RWPE2 (cell line): ENCODE results near the gene TBC1D2B.

ENCODE experiments used
- ATAC-seq: fragments of 200-7000 bp; cut with Tn5 transposase; 3 replicates; pipeline ENCODE4 v1.9.1; 2021; ENCODE audit warnings: low read depth
- DNase-seq: peaks from one replicate; pipeline ENCODE4 v3.0.0-alpha.2; 2020; ENCODE audit warnings: low spot score
- H3K27ac ChIP-seq: fragments of 450-650 bp; 2 replicates; pipeline ENCODE4 v1.5.1; 2017; ENCODE audit warnings: mild to moderate bottlenecking; ENCODE audit not compliant: poor library complexity, severe bottlenecking
- H3K27me3 ChIP-seq: fragments of 250-450 bp; sonication (Bioruptor Pico); 2 replicates; pipeline ENCODE4 v1.5.1; 2021; ENCODE audit warnings: mild to moderate bottlenecking, moderate library complexity; ENCODE audit not compliant: insufficient read depth, poor library complexity, severe bottlenecking
- H3K36me3 ChIP-seq: fragments of 250-450 bp; sonication (Bioruptor Pico); 2 replicates; pipeline ENCODE4 v1.5.1; 2020; ENCODE audit warnings: low read depth, mild to moderate bottlenecking, moderate library complexity
- H3K4me1 ChIP-seq: fragments of 250-450 bp; sonication (Bioruptor Pico); 2 replicates; pipeline ENCODE4 v1.5.1; 2021; ENCODE audit warnings: mild to moderate bottlenecking, moderate library complexity; ENCODE audit not compliant: insufficient read depth, poor library complexity, severe bottlenecking
- H3K4me3 ChIP-seq: fragments of 250-450 bp; sonication (Bioruptor Pico); 2 replicates; pipeline ENCODE4 v1.5.1; 2021; ENCODE audit warnings: mild to moderate bottlenecking, moderate library complexity; ENCODE audit not compliant: severe bottlenecking
- H3K9me3 ChIP-seq: fragments of 250-450 bp; sonication (Bioruptor Pico); 2 replicates; pipeline ENCODE4 v1.5.1; 2021; ENCODE audit warnings: mild to moderate bottlenecking, moderate library complexity; ENCODE audit not compliant: severe bottlenecking
- CTCF ChIP-seq: fragments of 450-650 bp; IDR thresholded peaks from one replicate; pipeline ENCODE4 v1.5.1; 2017; ENCODE audit warnings: mild to moderate bottlenecking, moderate library complexity; ENCODE audit not compliant: poor library complexity, severe bottlenecking

TBC1D2B gene

GRCh38 chr15:78083186-78083585 is 5.7 kb upstream of the TBC1D2B start:
- ATAC-seq (no peak), DNase-seq (peak; percentile 38)
- no peak overlapping the region for H3K27ac ChIP-seq
- TF ChIP-seq CTCF, result no peak
- no peaks in the 10 kb centered on the region for H3K36me3 ChIP-seq
- H3K9me3 ChIP-seq, result no peaks in the 10 kb centered on the region
- no peaks in the 10 kb centered on the region for H3K27me3 ChIP-seq
- no peaks in the 10 kb centered on the region for H3K4me1 ChIP-seq
- no peak overlapping the region for H3K4me3 ChIP-seq

GRCh38 chr15:78082743-78083110 is 5.2 kb upstream of the TBC1D2B start:
- peak; percentile 55 for DNase-seq
- TF ChIP-seq CTCF, result no peak
- H3K9me3 ChIP-seq, result no peaks in the 10 kb centered on the region
- no peaks in the 10 kb centered on the region for H3K4me1 ChIP-seq
- H3K27me3 ChIP-seq, result no peaks in the 10 kb centered on the region
- no peak overlapping the region for H3K27ac ChIP-seq
- H3K4me3 ChIP-seq, result no peak overlapping the region
- H3K36me3 ChIP-seq, result no peaks in the 10 kb centered on the region
- peak; percentile 16; the same call in 1 of the 3 replicates for ATAC-seq

- Histone ChIP-seq H3K27me3 (no peaks in the 10 kb centered on the region), H3K4me1 (no peaks in the 10 kb centered on the region), H3K36me3 (no peaks in the 10 kb centered on the region), H3K9me3 (no peaks in the 10 kb centered on the region), H3K27ac (no peak overlapping the region), H3K4me3 (no peak overlapping the region)
- no peak for TF ChIP-seq CTCF
- peak; percentile 24 for ATAC-seq
- DNase-seq, result no peak
Observed at GRCh38 chr15:78082106-78082742, 4.7 kb upstream of the TBC1D2B start.

- Histone ChIP-seq H3K4me3 (no peak overlapping the region), H3K4me1 (peaks cover 10% of the 10 kb centered on the region), H3K9me3 (no peaks in the 10 kb centered on the region), H3K27me3 (no peaks in the 10 kb centered on the region), H3K27ac (no peak overlapping the region), H3K36me3 (peaks cover 2% of the 10 kb centered on the region)
- DNase-seq (peak; percentile 63), ATAC-seq (no peak)
- TF ChIP-seq CTCF, result no peak
Observed at GRCh38 chr15:78080088-78080460, 2.6 kb upstream of the TBC1D2B start.

- no peak for ATAC-seq
- no peak for TF ChIP-seq CTCF
- DNase-seq, result peak; percentile 60
- Histone ChIP-seq H3K36me3 (peaks cover 8% of the 10 kb centered on the region), H3K4me3 (no peak overlapping the region), H3K27me3 (no peaks in the 10 kb centered on the region), H3K4me1 (peaks cover 16% of the 10 kb centered on the region), H3K9me3 (no peaks in the 10 kb centered on the region), H3K27ac (no peak overlapping the region)
Observed at GRCh38 chr15:78079298-78080087, 2.0 kb upstream of the TBC1D2B start.
